Mammary epithelial cell (primary cell): Measurements from ENCODE around the gene GDPD4.

Experiments used
- EZH2 ChIP-seq: IDR thresholded peaks from 2 replicates; pipeline ENCODE4 v1.6.1; 2012; ENCODE audit warnings: low read length, inconsistent platforms, borderline replicate concordance
- TF ChIP-seq, protein P1 (sequence below), 2 donors: IDR thresholded peaks in 1 of 2; conservative IDR thresholded peaks in 1 of 2; 2 replicates each; pipeline ENCODE4 v1.5.1; 2011 to 2012; ENCODE audit warnings: inconsistent platforms in 2 of 2, low read length in 2 of 2, mild to moderate bottlenecking in 2 of 2, control low read depth in 1 of 2, low read depth in 1 of 2; ENCODE audit not compliant: insufficient read depth in 1 of 2; ENCODE audit errors: extremely low read depth in 1 of 2

DNA sequence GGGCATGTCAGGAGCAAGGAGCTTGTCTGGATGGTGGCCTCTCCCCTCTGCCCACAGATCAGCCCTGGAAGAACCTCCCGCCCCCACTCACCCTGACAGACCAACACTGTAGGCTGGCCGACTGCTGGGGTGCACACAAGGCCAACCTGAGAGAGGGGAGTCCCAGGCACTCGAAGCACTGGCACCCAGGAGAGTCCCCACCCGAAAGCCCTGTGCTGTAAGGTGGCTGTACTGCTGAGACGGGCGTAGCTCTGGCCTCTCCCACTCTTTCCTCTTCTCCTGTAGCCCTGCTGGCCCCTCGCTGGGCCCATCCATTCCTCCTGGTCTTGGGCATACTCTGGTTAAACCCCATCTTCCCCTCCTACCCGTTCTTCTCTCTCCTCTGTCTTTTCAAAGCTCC, 133.7 kb downstream of the GDPD4 start:
- no peak for TF ChIP-seq EZH2
- TF ChIP-seq, protein P1, sequence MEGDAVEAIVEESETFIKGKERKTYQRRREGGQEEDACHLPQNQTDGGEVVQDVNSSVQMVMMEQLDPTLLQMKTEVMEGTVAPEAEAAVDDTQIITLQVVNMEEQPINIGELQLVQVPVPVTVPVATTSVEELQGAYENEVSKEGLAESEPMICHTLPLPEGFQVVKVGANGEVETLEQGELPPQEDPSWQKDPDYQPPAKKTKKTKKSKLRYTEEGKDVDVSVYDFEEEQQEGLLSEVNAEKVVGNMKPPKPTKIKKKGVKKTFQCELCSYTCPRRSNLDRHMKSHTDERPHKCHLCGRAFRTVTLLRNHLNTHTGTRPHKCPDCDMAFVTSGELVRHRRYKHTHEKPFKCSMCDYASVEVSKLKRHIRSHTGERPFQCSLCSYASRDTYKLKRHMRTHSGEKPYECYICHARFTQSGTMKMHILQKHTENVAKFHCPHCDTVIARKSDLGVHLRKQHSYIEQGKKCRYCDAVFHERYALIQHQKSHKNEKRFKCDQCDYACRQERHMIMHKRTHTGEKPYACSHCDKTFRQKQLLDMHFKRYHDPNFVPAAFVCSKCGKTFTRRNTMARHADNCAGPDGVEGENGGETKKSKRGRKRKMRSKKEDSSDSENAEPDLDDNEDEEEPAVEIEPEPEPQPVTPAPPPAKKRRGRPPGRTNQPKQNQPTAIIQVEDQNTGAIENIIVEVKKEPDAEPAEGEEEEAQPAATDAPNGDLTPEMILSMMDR (conservative IDR thresholded peaks at IDR 0.05 in 1 of 2, IDR thresholded peaks at IDR 0.05 in 1 of 2; ENCODE audit: extremely low read depth in 1 of 2, insufficient read depth in 1 of 2, low read depth in 1 of 2, low read length in 2 of 2): no peak
